Hepatocyte (in vitro differentiated cells): ENCODE results near the gene VIL1. TPM values are rescaled to one million over a fixed set of nuclear protein-coding genes. Genes with fewer than 3 reads are reported as not detected.
A peak's percentile ranks its signal among the peaks of the same experiment; 100 is the strongest.

Experiments
- DNase-seq: peaks from one replicate; pipeline ENCODE4 v3.0.0-alpha.2; 2016; ENCODE audit warnings: low spot score
- H2AFZ ChIP-seq: fragments of 200-600 bp; sonication (generic); 2 replicates; pipeline ENCODE4 v1.6.0; 2016; ENCODE audit warnings: antibody characterized with exemption, mild to moderate bottlenecking
- H3K27ac ChIP-seq: fragments of 200-600 bp; sonication (generic); 2 replicates; pipeline ENCODE4 v1.5.1; 2016; ENCODE audit warnings: mild to moderate bottlenecking
- H3K27me3 ChIP-seq: fragments of 200-600 bp; sonication (generic); 2 replicates; pipeline ENCODE4 v1.6.1; 2016
- H3K36me3 ChIP-seq: fragments of 200-600 bp; sonication (generic); replicated peaks from 2 replicates; pipeline ENCODE4 v1.5.1; 2016; ENCODE audit warnings: low read depth; ENCODE audit not compliant: insufficient read depth
- H3K4me1 ChIP-seq: fragments of 200-600 bp; sonication (generic); 2 replicates; pipeline ENCODE4 v1.5.1; 2016; ENCODE audit warnings: mild to moderate bottlenecking, moderate library complexity; ENCODE audit not compliant: insufficient read depth
- H3K4me2 ChIP-seq: fragments of 200-600 bp; sonication (generic); 2 replicates; pipeline ENCODE4 v1.6.0; 2016
- H3K4me3 ChIP-seq: fragments of 200-600 bp; sonication (generic); 2 replicates; pipeline ENCODE4 v1.5.1; 2016; ENCODE audit warnings: mild to moderate bottlenecking
- H3K79me2 ChIP-seq: fragments of 200-600 bp; sonication (generic); 2 replicates; pipeline ENCODE4 v1.6.0; 2017; ENCODE audit warnings: mild to moderate bottlenecking
- H3K9me2 ChIP-seq: fragments of 200-600 bp; sonication (generic); replicated peaks from 2 replicates; pipeline ENCODE4 v1.6.0; 2017; ENCODE audit warnings: mild to moderate bottlenecking; ENCODE audit not compliant: insufficient read depth
- H3K9me3 ChIP-seq: fragments of 200-600 bp; sonication (generic); 2 replicates; pipeline ENCODE4 v1.5.1; 2016; ENCODE audit warnings: low read depth, mild to moderate bottlenecking
- H4K20me1 ChIP-seq: fragments of 200-600 bp; sonication (generic); 2 replicates; pipeline ENCODE4 v1.6.0; 2016; ENCODE audit warnings: mild to moderate bottlenecking; ENCODE audit not compliant: insufficient read depth, poor library complexity, severe bottlenecking
- CTCF ChIP-seq: fragments of 200-600 bp; sonication (generic); IDR thresholded peaks from 2 replicates; pipeline ENCODE4 v1.5.1; 2016; ENCODE audit warnings: antibody characterized with exemption, mild to moderate bottlenecking; ENCODE audit not compliant: poor library complexity
- EZH2 ChIP-seq: fragments of 200-600 bp; sonication (generic); IDR thresholded peaks from 2 replicates; pipeline ENCODE4 v1.6.1; 2016; ENCODE audit warnings: antibody characterized with exemption, mild to moderate bottlenecking, borderline replicate concordance
- EZH2phosphoT487 ChIP-seq: fragments of 200-600 bp; sonication (generic); IDR thresholded peaks from one replicate; pipeline ENCODE4 v1.6.1; 2018; ENCODE audit warnings: antibody characterized with exemption, mild to moderate bottlenecking, low read depth, moderate library complexity; ENCODE audit not compliant: unreplicated experiment, severe bottlenecking
- WGBS: methylation state at CpG from one replicate; pipeline ENCODE4 v1.1.6; 2016; ENCODE audit warnings: low lambda C conversion rate; ENCODE audit errors: missing lambda C conversion rate; 5-methylcytosine and 5-hydroxymethylcytosine counted together
- polyA plus RNA-seq: library from polyadenylated mRNA; unstranded; fragments of >200 nt; fragmentation: Nextera tagmentation; extraction: Ambion mirVana; gene quantifications from 2 replicates; pipeline ENCODE4 v1.2.1, GENCODE V29; 2016
- total RNA-seq: library from RNA; depleted of rRNA; stranded (reverse); fragments of >200 nt; gene quantifications from 2 replicates; pipeline ENCODE4 v1.2.3, GENCODE V29; 2014

VIL1 gene
- total and polyA plus RNA-seq, 2 experiments from 2014 or later, result 160 to 261 TPM

GRCh38 chr2:218400930-218401881 lies 17.7 kb upstream of the VIL1 start:
- no peaks in the 10 kb centered on the region for H3K9me2 ChIP-seq
- H4K20me1 ChIP-seq, result peaks cover 9% of the 10 kb centered on the region
- peaks cover 48% of the 10 kb centered on the region for H3K4me1 ChIP-seq
- no peaks in the 10 kb centered on the region for H3K27me3 ChIP-seq
- peak overlapping the region; percentile 96 for H3K4me2 ChIP-seq
- no peaks in the 10 kb centered on the region for H3K36me3 ChIP-seq
- peaks cover 46% of the 10 kb centered on the region for H3K79me2 ChIP-seq
- peak overlapping the region; percentile 100 for H3K27ac ChIP-seq
- no peak overlapping the region for H2AFZ ChIP-seq
- no peaks in the 10 kb centered on the region for H3K9me3 ChIP-seq
- peak; percentile 78 for DNase-seq
- 65% methylated on average over 15 of the region's 24 CpGs for WGBS
- TF ChIP-seq EZH2phosphoT487 (no peak), CTCF (no peak), EZH2 (no peak)
- H3K4me3 ChIP-seq, result peak overlapping the region; percentile 90

- peak overlapping the region; percentile 96 for H3K4me2 ChIP-seq
- H4K20me1 ChIP-seq, result peaks cover 9% of the 10 kb centered on the region
- H3K79me2 ChIP-seq, result peaks cover 46% of the 10 kb centered on the region
- H3K9me3 ChIP-seq, result no peaks in the 10 kb centered on the region
- TF ChIP-seq EZH2phosphoT487, result no peak
- no peak for TF ChIP-seq EZH2
- TF ChIP-seq CTCF, result no peak
- peaks cover 50% of the 10 kb centered on the region for H3K4me1 ChIP-seq
- no peak overlapping the region for H3K4me3 ChIP-seq
- no peak overlapping the region for H2AFZ ChIP-seq
- H3K36me3 ChIP-seq, result no peaks in the 10 kb centered on the region
- 97% methylated on average over 3 of the region's 9 CpGs for WGBS
- H3K27ac ChIP-seq, result peak overlapping the region; percentile 100
- no peaks in the 10 kb centered on the region for H3K27me3 ChIP-seq
- DNase-seq, result peak; percentile 8
- H3K9me2 ChIP-seq, result no peaks in the 10 kb centered on the region
Measured at GRCh38 chr2:218401890-218402289, 17.0 kb upstream of the VIL1 start.

- Histone ChIP-seq H3K36me3 (no peaks in the 10 kb centered on the region), H3K9me3 (no peaks in the 10 kb centered on the region), H3K4me3 (no peak overlapping the region), H3K27me3 (no peaks in the 10 kb centered on the region), H3K9me2 (no peaks in the 10 kb centered on the region), H3K79me2 (peaks cover 40% of the 10 kb centered on the region), H4K20me1 (peaks cover 9% of the 10 kb centered on the region), H3K27ac (no peak overlapping the region), H3K4me1 (peaks cover 50% of the 10 kb centered on the region), H3K4me2 (peak overlapping the region; percentile 96), H2AFZ (no peak overlapping the region)
- TF ChIP-seq EZH2, result no peak
- no peak for TF ChIP-seq EZH2phosphoT487
- no peak for TF ChIP-seq CTCF
- WGBS, result 94% methylated on average over 8 of the region's 8 CpGs
- peak; percentile 6 for DNase-seq
Measured at GRCh38 chr2:218402491-218402901, 16.4 kb upstream of the VIL1 start.
